IMR-90 (cell line): ENCODE measurements around the gene SLCO3A1. TPM values are rescaled to one million over a fixed set of nuclear protein-coding genes. Genes with fewer than 3 reads are reported as not detected.

Experiments
- ATAC-seq: fragments of 200-7000 bp; cut with Tn5 transposase; 2 replicates; pipeline ENCODE4 v1.9.1; 2020; ENCODE audit warnings: low read depth, mild to moderate bottlenecking, moderate library complexity
- BruUV-seq: library from RNA; stranded (reverse); fragments of 400-500 nt; replicated peaks from 2 replicates; lab custom pipeline; 2021; lab: Mats Ljungman, UMichigan
- CTCF ChIA-PET: fragments of 300-600 bp; formaldehyde crosslinking; extraction: SDS; loops from one replicate; lab custom pipeline; 2021; ENCODE audit warnings: antibody characterized with exemption; lab: Yijun Ruan, JAX
- POLR2A ChIA-PET: fragments of 300-600 bp; sonication (Branson Sonifier 250); formaldehyde crosslinking; loops from one replicate; lab custom pipeline; 2022; ENCODE audit warnings: antibody characterized with exemption; ENCODE audit not compliant: unreplicated experiment; lab: Charles Lee
- DNase-seq: peaks from one replicate; pipeline ENCODE4 v3.0.0; 2013
- H2AFZ ChIP-seq: replicated peaks from 2 replicates; pipeline ENCODE3; 2013; ENCODE audit warnings: low read length, mild to moderate bottlenecking; ENCODE audit not compliant: poor library complexity
- H2AK5ac ChIP-seq: 2 replicates; pipeline ENCODE4 v1.6.1; 2013; ENCODE audit warnings: low read depth, low read length, inconsistent platforms
- H2AK9ac ChIP-seq: replicated peaks from 2 replicates; pipeline ENCODE3; 2013; ENCODE audit warnings: mild to moderate bottlenecking, low read depth, low read length, moderate library complexity; ENCODE audit not compliant: poor library complexity
- H2BK120ac ChIP-seq: 2 replicates; pipeline ENCODE4 v1.6.1; 2013; ENCODE audit warnings: low read depth, low read length, inconsistent platforms
- H2BK15ac ChIP-seq: 3 replicates; pipeline ENCODE4 v1.6.1; 2013; ENCODE audit warnings: low read depth, low read length, inconsistent platforms
- H2BK20ac ChIP-seq: 2 replicates; pipeline ENCODE4 v1.6.1; 2013; ENCODE audit warnings: low read depth, mild to moderate bottlenecking, inconsistent platforms, low read length, moderate library complexity
- H2BK5ac ChIP-seq: 2 replicates; pipeline ENCODE4 v1.6.1; 2013; ENCODE audit warnings: mild to moderate bottlenecking, low read depth, low read length, inconsistent platforms; ENCODE audit not compliant: poor library complexity, severe bottlenecking
- H3K14ac ChIP-seq: replicated peaks from 2 replicates; pipeline ENCODE4 v1.6.1; 2013; ENCODE audit warnings: low read depth, low read length, inconsistent platforms
- H3K18ac ChIP-seq: 2 replicates; pipeline ENCODE4 v1.6.1; 2013; ENCODE audit warnings: low read depth, low read length, control low read depth
- H3K23ac ChIP-seq: 2 replicates; pipeline ENCODE4 v1.6.1; 2013; ENCODE audit warnings: low read depth, low read length, inconsistent platforms
- H3K27ac ChIP-seq: 2 replicates; pipeline ENCODE4 v1.5.1; 2013; ENCODE audit warnings: mild to moderate bottlenecking, control low read depth, low read length; ENCODE audit not compliant: insufficient read depth
- H3K27me3 ChIP-seq: 2 replicates; pipeline ENCODE4 v1.6.1; 2013; ENCODE audit warnings: low read length; ENCODE audit not compliant: control insufficient read depth, insufficient read depth
- H3K36me3 ChIP-seq: 2 replicates; pipeline ENCODE4 v1.6.1; 2013; ENCODE audit warnings: low read length, mixed read lengths; ENCODE audit not compliant: control insufficient read depth, insufficient read depth
- H3K4ac ChIP-seq: 2 replicates; pipeline ENCODE4 v1.6.1; 2013; ENCODE audit warnings: low read depth, low read length, inconsistent platforms
- H3K4me1 ChIP-seq: 2 replicates; pipeline ENCODE4 v1.6.1; 2013; ENCODE audit warnings: low read length, mixed read lengths; ENCODE audit not compliant: control insufficient read depth, insufficient read depth
- H3K4me2 ChIP-seq: 2 replicates; pipeline ENCODE4 v1.6.1; 2013; ENCODE audit warnings: low read depth, mild to moderate bottlenecking, control low read depth, low read length, moderate library complexity
- H3K4me3 ChIP-seq: 2 replicates; pipeline ENCODE4 v1.5.1; 2013; ENCODE audit warnings: low read depth, mild to moderate bottlenecking, control low read depth, low read length, moderate library complexity; ENCODE audit not compliant: insufficient read depth
- H3K56ac ChIP-seq: 2 replicates; pipeline ENCODE4 v1.6.1; 2013; ENCODE audit warnings: low read length, inconsistent platforms; ENCODE audit not compliant: insufficient read depth; ENCODE audit errors: extremely low read depth
- H3K79me1 ChIP-seq, 2 experiments: 2 replicates each; pipeline ENCODE4 v1.6.1; 2013; ENCODE audit warnings: low read length in 2 of 2, inconsistent platforms in 1 of 2, low read depth in 1 of 2
- H3K9ac ChIP-seq: 2 replicates; pipeline ENCODE4 v1.6.1; 2013; ENCODE audit warnings: low read depth, low read length, control low read depth
- H3K9me1 ChIP-seq: 2 replicates; pipeline ENCODE4 v1.6.1; 2013; ENCODE audit warnings: low read length, inconsistent platforms; ENCODE audit not compliant: insufficient read depth
- H3K9me3 ChIP-seq: 2 replicates; pipeline ENCODE4 v1.6.1; 2013; ENCODE audit warnings: low read length; ENCODE audit not compliant: control insufficient read depth, insufficient read depth
- H4K20me1 ChIP-seq: 2 replicates; pipeline ENCODE4 v1.6.1; 2013; ENCODE audit warnings: low read length, inconsistent platforms; ENCODE audit not compliant: insufficient read depth
- H4K5ac ChIP-seq: 2 replicates; pipeline ENCODE4 v1.6.1; 2013; ENCODE audit warnings: mild to moderate bottlenecking, low read depth, low read length, control low read depth
- H4K8ac ChIP-seq, 2 experiments: 2 replicates each; pipeline ENCODE4 v1.6.1; 2013; ENCODE audit warnings: low read depth in 2 of 2, low read length in 2 of 2, control low read depth in 1 of 2, inconsistent platforms in 1 of 2
- H4K91ac ChIP-seq: 2 replicates; pipeline ENCODE4 v1.6.1; 2013; ENCODE audit warnings: low read depth, low read length, inconsistent platforms; ENCODE audit not compliant: insufficient read depth
- BHLHE40 ChIP-seq: fragments of 150-350 bp; IDR thresholded peaks from 2 replicates; pipeline ENCODE4 v1.6.1; 2016; ENCODE audit warnings: mild to moderate bottlenecking, low read depth, low read length
- CEBPB ChIP-seq: IDR thresholded peaks from 2 replicates; pipeline ENCODE4 v1.6.1; 2012; ENCODE audit warnings: low read depth, low read length, improper control_type of control experiment
- CHD1 ChIP-seq: IDR thresholded peaks from 2 replicates; pipeline ENCODE4 v1.6.1; 2012; ENCODE audit warnings: low read depth, low read length, improper control_type of control experiment
- FOS ChIP-seq: fragments of 150-350 bp; IDR thresholded peaks from 2 replicates; pipeline ENCODE4 v1.6.1; 2016; ENCODE audit warnings: low read depth, low read length
- MAFK ChIP-seq: IDR thresholded peaks from 2 replicates; pipeline ENCODE4 v1.6.1; 2012; ENCODE audit warnings: low read depth, low read length, improper control_type of control experiment
- MAZ ChIP-seq: IDR thresholded peaks from 2 replicates; pipeline ENCODE4 v1.6.1; 2012; ENCODE audit warnings: low read depth, mild to moderate bottlenecking, low read length, improper control_type of control experiment, moderate library complexity, borderline replicate concordance
- MXI1 ChIP-seq: IDR thresholded peaks from 2 replicates; pipeline ENCODE4 v1.6.1; 2012; ENCODE audit warnings: low read depth, mild to moderate bottlenecking, low read length, moderate library complexity, borderline replicate concordance
- POLR2A ChIP-seq: IDR thresholded peaks from 2 replicates; pipeline ENCODE4 v1.6.1; 2012; ENCODE audit warnings: mild to moderate bottlenecking, low read depth, low read length
- RAD21 ChIP-seq: IDR thresholded peaks from 2 replicates; pipeline ENCODE4 v1.6.1; 2012; ENCODE audit warnings: low read length, improper control_type of control experiment
- RCOR1 ChIP-seq: IDR thresholded peaks from 2 replicates; pipeline ENCODE4 v1.6.1; 2012; ENCODE audit warnings: mild to moderate bottlenecking, low read length, improper control_type of control experiment; ENCODE audit not compliant: insufficient replicate concordance
- SMC3 ChIP-seq: fragments of 150-350 bp; IDR thresholded peaks from 2 replicates; pipeline ENCODE4 v1.6.1; 2016; ENCODE audit warnings: low read depth, mild to moderate bottlenecking, antibody characterized with exemption, low read length, moderate library complexity
- USF2 ChIP-seq: fragments of 150-350 bp; IDR thresholded peaks from 2 replicates; pipeline ENCODE4 v1.6.1; 2017; ENCODE audit warnings: mild to moderate bottlenecking, antibody characterized with exemption, low read length, low read depth
- WGBS, 2 experiments: methylation state at CpG; one replicate each; pipeline versions ENCODE4 v1.1.5 to v1.1.7; 2013; ENCODE audit warnings: missing lambda C conversion rate in 2 of 2; ENCODE audit not compliant: insufficient read length in 1 of 2; ENCODE audit errors: extremely low coverage in 2 of 2; 5-methylcytosine and 5-hydroxymethylcytosine counted together
- dilution Hi-C: fragments of 300-500 bp; cut with HindIII; formaldehyde crosslinking; loops from one replicate; pipeline ENCODE4 v1.14.3; 2018; ENCODE audit warnings: low sequenced_read_pairs; ENCODE audit not compliant: unreplicated experiment
- in situ Hi-C: fragments of 300-500 bp; cut with MboI; formaldehyde crosslinking; loops from 3 replicates; pipeline ENCODE4 v1.14.3; 2019; ENCODE audit warnings: low sequenced_read_pairs, inconsistent platforms, mixed read lengths
- intact Hi-C: fragments of 100-400 bp; cut with micrococcal nuclease; formaldehyde crosslinking; loops from 2 replicates; pipeline ENCODE4 v1.10.0; 2022
- polyA plus RNA-seq, 3 experiments: library from polyadenylated mRNA; depleted of rRNA; stranded (reverse); fragments of >200 nt; gene quantifications; 2 replicates each; pipeline ENCODE4 v1.2.3, GENCODE V29; 2012; ENCODE audit warnings: low replicate concordance in 1 of 3
- total RNA-seq: library from RNA; depleted of rRNA; stranded (reverse); fragments of >200 nt; gene quantifications from 2 replicates; pipeline ENCODE4 v1.2.3, GENCODE V29; 2012

The SLCO3A1 gene
- total and polyA plus RNA-seq, 2 of the 4 experiments (the other 2 are of a cell fraction) = 4.7 to 8.1 TPM

GRCh38 chr15:92109191-92109873, 255.8 kb downstream of the SLCO3A1 start:
- in situ Hi-C loops = no loop called here
- Histone ChIP-seq H3K4me2 (no peak overlapping the region), H3K18ac (no peak overlapping the region), H2AK5ac (no peak overlapping the region), H4K91ac (no peak overlapping the region), H3K4ac (no peak overlapping the region), H2BK120ac (no peak overlapping the region), H2BK5ac (no peak overlapping the region), H4K5ac (no peak overlapping the region), H3K14ac (no peak overlapping the region), H3K27me3 (no peaks in the 10 kb centered on the region; the same call in 1 of the 2 replicates), H2BK15ac (no peak overlapping the region), H4K8ac (no peak overlapping the region), H4K20me1 (no peaks in the 10 kb centered on the region), H3K9ac (no peak overlapping the region), H3K4me1 (peaks cover 3% of the 10 kb centered on the region; the same call in 1 of the 2 replicates), H2BK20ac (no peak overlapping the region), H3K36me3 (no peaks in the 10 kb centered on the region), H2AFZ (no peak overlapping the region), H3K9me3 (no peaks in the 10 kb centered on the region), H3K79me1 (no peaks in the 10 kb centered on the region), H3K56ac (no peak overlapping the region), H3K27ac (no peak overlapping the region), H3K4me3 (no peak overlapping the region), H2AK9ac (no peak overlapping the region), H3K23ac (no peak overlapping the region), H3K9me1 (no peaks in the 10 kb centered on the region)
- TF ChIP-seq MAZ (no peak), SMC3 (no peak), MXI1 (no peak), CEBPB (no peak), CHD1 (no peak), RCOR1 (no peak), POLR2A (no peak), USF2 (no peak), RAD21 (no peak), BHLHE40 (no peak), FOS (no peak), MAFK (no peak)
- CTCF ChIA-PET = no interaction called here
- dilution Hi-C loops = no loop called here
- ATAC-seq (no peak), DNase-seq (no peak)
- BruUV-seq = no TSS peak
- POLR2A ChIA-PET = no interaction called here
- WGBS, 2 experiments = no CpG with 5 or more reads among the region's 11 CpGs
- intact Hi-C loops = no loop called here
